Measurements from ENCODE around the gene FAF2.
"Not testable (repeated sequence)": the region's sequence is repeated elsewhere in the genome, so short reads cannot be mapped to it uniquely, and the experiment has no call there.

Gene FAF2

GRCh38 chr5:176463113-176463764 lies 15.1 kb downstream of the FAF2 start:
- DNase-seq, result no peak

- DNase-seq, result peak in 1 of 2 experiments; percentile 24
These were observed 18.2 kb downstream of the FAF2 start for GRCh38 chr5:176466245-176466871.

GRCh38 chr5:176469296-176469695 lies 21.1 kb downstream of the FAF2 start:
- no peak for DNase-seq

- no peak for DNase-seq
These were observed 22.4 kb downstream of the FAF2 start for GRCh38 chr5:176470539-176470938.

- DNase-seq, result no peak
These were observed 22.9 kb downstream of the FAF2 start for GRCh38 chr5:176471098-176471497.

GRCh38 chr5:176473335-176474006 lies 25.3 kb downstream of the FAF2 start:
- DNase-seq, result no peak

- DNase-seq, result peak; percentile 55 to 64
These were observed 26.3 kb downstream of the FAF2 start for GRCh38 chr5:176474476-176474875.

GRCh38 chr5:176481711-176482110 lies 33.5 kb downstream of the FAF2 start:
- peak in 1 of 2 experiments; percentile 9 for DNase-seq

GRCh38 chr5:176485176-176485575 lies 37.0 kb downstream of the FAF2 start:
- no peak for DNase-seq

GRCh38 chr5:176486189-176486757 lies 38.1 kb downstream of the FAF2 start:
- DNase-seq, result no peak

- DNase-seq, result not testable (repeated sequence)
These were observed 39.0 kb downstream of the FAF2 start for GRCh38 chr5:176487160-176487559.

- no peak for DNase-seq
These were observed 40.9 kb downstream of the FAF2 start for GRCh38 chr5:176489077-176489476.

GRCh38 chr5:176490301-176490700 lies 42.1 kb downstream of the FAF2 start:
- DNase-seq, result no peak

GRCh38 chr5:176491101-176491502 lies 42.9 kb downstream of the FAF2 start:
- no peak for DNase-seq

GRCh38 chr5:176491901-176492300 lies 43.7 kb downstream of the FAF2 start:
- DNase-seq, result no peak

GRCh38 chr5:176492431-176492830 lies 44.2 kb downstream of the FAF2 start:
- DNase-seq, result no peak

- no peak for DNase-seq
These were observed 49.7 kb downstream of the FAF2 start for GRCh38 chr5:176497852-176498251.

- DNase-seq, result no peak
These were observed 51.1 kb downstream of the FAF2 start for GRCh38 chr5:176499273-176499672.

GRCh38 chr5:176500511-176500910 lies 52.3 kb downstream of the FAF2 start:
- DNase-seq, result no peak

- no peak for DNase-seq
These were observed 53.1 kb downstream of the FAF2 start for GRCh38 chr5:176501333-176501732.

GRCh38 chr5:176503496-176503895 lies 55.3 kb downstream of the FAF2 start:
- DNase-seq, result no peak

- no peak for DNase-seq
These were observed 59.7 kb downstream of the FAF2 start for GRCh38 chr5:176507911-176508310.

GRCh38 chr5:176508603-176509002 lies 60.4 kb downstream of the FAF2 start:
- DNase-seq, result no peak

- DNase-seq, result no peak
These were observed 65.6 kb downstream of the FAF2 start for GRCh38 chr5:176513788-176514187.

Data from NCI-H526 (cell line).